H1 (cell line): ENCODE data around the gene CCDC102A.

Source experiments
- EP300 ChIP-seq, 2 experiments: IDR thresholded peaks; 1 replicate in 1 of 2; 2 replicates in 1 of 2; pipeline ENCODE4 v1.6.1; 2011 to 2012; ENCODE audit warnings: low read depth in 2 of 2, low read length in 2 of 2, mild to moderate bottlenecking in 2 of 2, borderline replicate concordance in 1 of 2, inconsistent platforms in 1 of 2, moderate library complexity in 1 of 2
- RAD21 ChIP-seq, 2 experiments: IDR thresholded peaks in 1 of 2; conservative IDR thresholded peaks in 1 of 2; 2 replicates each; pipeline ENCODE4 v1.6.1; 2011; ENCODE audit warnings: low read depth in 2 of 2, low read length in 2 of 2, improper control_type of control experiment in 1 of 2, inconsistent platforms in 1 of 2, mild to moderate bottlenecking in 1 of 2, moderate library complexity in 1 of 2
- SP1 ChIP-seq: IDR thresholded peaks from 2 replicates; pipeline ENCODE4 v1.6.1; 2011; ENCODE audit warnings: low read depth, low read length
- ZNF274 ChIP-seq: IDR thresholded peaks from 2 replicates; pipeline ENCODE4 v1.7.0; 2012; ENCODE audit warnings: low read length, borderline replicate concordance; ENCODE audit errors: extremely low read depth
- TF ChIP-seq, protein P1 (sequence below), 3 experiments: IDR thresholded peaks; 1 replicate in 2 of 3; 2 replicates in 1 of 3; pipeline versions ENCODE4 v1.5.1 to v1.6.1; 2011; ENCODE audit warnings: low read length in 3 of 3, mild to moderate bottlenecking in 3 of 3, inconsistent platforms in 2 of 3, low read depth in 1 of 3, moderate library complexity in 1 of 3; ENCODE audit not compliant: insufficient read depth in 1 of 3; ENCODE audit errors: control extremely low read depth in 1 of 3
- TF ChIP-seq, protein P2 (sequence below): IDR thresholded peaks from 2 replicates; pipeline ENCODE4 v1.6.1; 2011; ENCODE audit warnings: low read length, improper control_type of control experiment

DNA sequence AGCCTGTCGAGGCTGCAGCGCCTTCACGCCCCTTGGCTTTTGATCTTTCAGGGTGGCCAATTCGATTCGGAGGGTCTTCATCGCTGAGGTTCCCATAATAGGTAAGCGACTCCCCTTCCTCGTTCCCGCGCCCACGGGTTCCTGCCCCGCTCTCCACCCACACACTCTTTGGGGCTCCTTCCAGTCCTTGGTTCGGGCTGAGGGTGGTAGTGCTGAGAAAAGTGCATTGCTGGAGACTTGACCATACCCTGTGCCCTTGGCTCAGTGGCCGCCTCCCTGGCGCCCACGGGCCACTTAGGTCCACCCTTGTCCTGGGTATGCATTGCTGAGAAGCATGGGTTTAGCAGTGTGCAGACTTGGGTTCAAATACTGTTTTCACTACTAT is 73.4 kb downstream of the CCDC102A start:
- TF ChIP-seq, protein P1, sequence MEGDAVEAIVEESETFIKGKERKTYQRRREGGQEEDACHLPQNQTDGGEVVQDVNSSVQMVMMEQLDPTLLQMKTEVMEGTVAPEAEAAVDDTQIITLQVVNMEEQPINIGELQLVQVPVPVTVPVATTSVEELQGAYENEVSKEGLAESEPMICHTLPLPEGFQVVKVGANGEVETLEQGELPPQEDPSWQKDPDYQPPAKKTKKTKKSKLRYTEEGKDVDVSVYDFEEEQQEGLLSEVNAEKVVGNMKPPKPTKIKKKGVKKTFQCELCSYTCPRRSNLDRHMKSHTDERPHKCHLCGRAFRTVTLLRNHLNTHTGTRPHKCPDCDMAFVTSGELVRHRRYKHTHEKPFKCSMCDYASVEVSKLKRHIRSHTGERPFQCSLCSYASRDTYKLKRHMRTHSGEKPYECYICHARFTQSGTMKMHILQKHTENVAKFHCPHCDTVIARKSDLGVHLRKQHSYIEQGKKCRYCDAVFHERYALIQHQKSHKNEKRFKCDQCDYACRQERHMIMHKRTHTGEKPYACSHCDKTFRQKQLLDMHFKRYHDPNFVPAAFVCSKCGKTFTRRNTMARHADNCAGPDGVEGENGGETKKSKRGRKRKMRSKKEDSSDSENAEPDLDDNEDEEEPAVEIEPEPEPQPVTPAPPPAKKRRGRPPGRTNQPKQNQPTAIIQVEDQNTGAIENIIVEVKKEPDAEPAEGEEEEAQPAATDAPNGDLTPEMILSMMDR (IDR thresholded peaks at IDR 0.05; ENCODE audit: control extremely low read depth in 1 of 3, insufficient read depth in 1 of 3, low read depth in 1 of 3, low read length in 3 of 3), result no peak
- TF ChIP-seq SP1 (no peak), RAD21 (IDR thresholded peaks at IDR 0.05 in 1 of 2, conservative IDR thresholded peaks at IDR 0.05 in 1 of 2; ENCODE audit: low read depth in 2 of 2, low read length in 2 of 2) (no peak), ZNF274 (no peak), EP300 (IDR thresholded peaks at IDR 0.05; ENCODE audit: borderline replicate concordance in 1 of 2, low read depth in 2 of 2, low read length in 2 of 2) (no peak)
- TF ChIP-seq, protein P2, sequence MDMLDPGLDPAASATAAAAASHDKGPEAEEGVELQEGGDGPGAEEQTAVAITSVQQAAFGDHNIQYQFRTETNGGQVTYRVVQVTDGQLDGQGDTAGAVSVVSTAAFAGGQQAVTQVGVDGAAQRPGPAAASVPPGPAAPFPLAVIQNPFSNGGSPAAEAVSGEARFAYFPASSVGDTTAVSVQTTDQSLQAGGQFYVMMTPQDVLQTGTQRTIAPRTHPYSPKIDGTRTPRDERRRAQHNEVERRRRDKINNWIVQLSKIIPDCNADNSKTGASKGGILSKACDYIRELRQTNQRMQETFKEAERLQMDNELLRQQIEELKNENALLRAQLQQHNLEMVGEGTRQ, result no peak
